ENCODE measurements around the gene UNC5C.
A peak's percentile ranks its signal among the peaks of the same experiment; 100 is the strongest.

The UNC5C gene

DNA sequence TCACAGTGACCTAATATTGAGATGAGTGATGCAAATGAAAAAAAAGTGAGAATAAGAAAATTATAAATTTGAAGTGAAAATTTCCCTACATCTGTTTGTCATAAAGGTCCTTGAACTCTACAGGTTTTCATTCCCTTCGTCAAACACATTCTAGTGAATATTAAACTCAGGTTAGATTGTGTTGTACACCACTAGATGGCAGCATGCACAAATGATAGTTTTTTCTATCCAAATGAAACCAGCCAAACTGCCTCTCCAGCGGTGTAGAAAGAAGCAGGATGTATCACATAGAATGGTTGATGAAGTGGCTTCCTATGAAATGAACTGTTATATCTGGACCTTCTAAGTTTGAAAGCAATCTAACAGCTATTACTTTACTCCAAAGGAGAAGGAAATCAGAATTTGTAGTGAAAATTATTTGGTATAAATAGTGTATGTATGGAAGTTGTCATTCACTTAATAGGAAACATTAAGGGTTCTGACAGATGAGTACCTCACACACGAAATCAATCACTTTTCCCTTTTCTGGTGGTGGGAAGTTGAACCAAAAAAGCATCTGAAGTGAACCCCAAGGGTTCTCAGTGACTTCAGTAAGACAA is 382.7 kb downstream of the UNC5C start:
- DNase-seq = peak; percentile 47
- Mint-ChIP-seq H3K27me3 (ENCODE audit: low read depth, poor library complexity) (no peaks in the 10 kb centered on the region), H3K9me3 (peaks cover 3% of the 10 kb centered on the region), H3K4me3 (no peak overlapping the region), H3K4me1 (peaks cover 9% of the 10 kb centered on the region), H3K36me3 (ENCODE audit: low read depth) (peaks cover 5% of the 10 kb centered on the region), H3K27ac (no peak overlapping the region)
- TF ChIP-seq, protein P1, sequence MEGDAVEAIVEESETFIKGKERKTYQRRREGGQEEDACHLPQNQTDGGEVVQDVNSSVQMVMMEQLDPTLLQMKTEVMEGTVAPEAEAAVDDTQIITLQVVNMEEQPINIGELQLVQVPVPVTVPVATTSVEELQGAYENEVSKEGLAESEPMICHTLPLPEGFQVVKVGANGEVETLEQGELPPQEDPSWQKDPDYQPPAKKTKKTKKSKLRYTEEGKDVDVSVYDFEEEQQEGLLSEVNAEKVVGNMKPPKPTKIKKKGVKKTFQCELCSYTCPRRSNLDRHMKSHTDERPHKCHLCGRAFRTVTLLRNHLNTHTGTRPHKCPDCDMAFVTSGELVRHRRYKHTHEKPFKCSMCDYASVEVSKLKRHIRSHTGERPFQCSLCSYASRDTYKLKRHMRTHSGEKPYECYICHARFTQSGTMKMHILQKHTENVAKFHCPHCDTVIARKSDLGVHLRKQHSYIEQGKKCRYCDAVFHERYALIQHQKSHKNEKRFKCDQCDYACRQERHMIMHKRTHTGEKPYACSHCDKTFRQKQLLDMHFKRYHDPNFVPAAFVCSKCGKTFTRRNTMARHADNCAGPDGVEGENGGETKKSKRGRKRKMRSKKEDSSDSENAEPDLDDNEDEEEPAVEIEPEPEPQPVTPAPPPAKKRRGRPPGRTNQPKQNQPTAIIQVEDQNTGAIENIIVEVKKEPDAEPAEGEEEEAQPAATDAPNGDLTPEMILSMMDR (IDR thresholded peaks at IDR 0.05) = peak; percentile 62

- peaks cover 19% of the 10 kb centered on the region for H3K4me1 Mint-ChIP-seq
- DNase-seq = no peak
- no peak overlapping the region for H3K4me3 Mint-ChIP-seq
- no peak overlapping the region for H3K27ac Mint-ChIP-seq
- peaks cover 10% of the 10 kb centered on the region for H3K36me3 Mint-ChIP-seq (ENCODE audit: low read depth)
- TF ChIP-seq, protein P1 (IDR thresholded peaks at IDR 0.05) = no peak
- no peaks in the 10 kb centered on the region for H3K27me3 Mint-ChIP-seq (ENCODE audit: low read depth, poor library complexity)
- H3K9me3 Mint-ChIP-seq = no peaks in the 10 kb centered on the region
Measured at GRCh38 chr4:95162867-95163266, 385.9 kb downstream of the UNC5C start.

GRCh38 chr4:95161781-95162469 is 386.8 kb downstream of the UNC5C start:
- Mint-ChIP-seq H3K27me3 (ENCODE audit: low read depth, poor library complexity) (no peaks in the 10 kb centered on the region), H3K4me3 (no peak overlapping the region), H3K36me3 (ENCODE audit: low read depth) (peaks cover 10% of the 10 kb centered on the region), H3K4me1 (peaks cover 19% of the 10 kb centered on the region), H3K27ac (no peak overlapping the region), H3K9me3 (no peaks in the 10 kb centered on the region)
- TF ChIP-seq, protein P1 (IDR thresholded peaks at IDR 0.05) = no peak
- no peak for DNase-seq

- H3K27ac Mint-ChIP-seq = no peak overlapping the region
- no peaks in the 10 kb centered on the region for H3K27me3 Mint-ChIP-seq (ENCODE audit: low read depth, poor library complexity)
- H3K9me3 Mint-ChIP-seq = no peaks in the 10 kb centered on the region
- DNase-seq = no peak
- TF ChIP-seq, protein P1 (IDR thresholded peaks at IDR 0.05) = no peak
- H3K4me3 Mint-ChIP-seq = no peak overlapping the region
- H3K4me1 Mint-ChIP-seq = peaks cover 19% of the 10 kb centered on the region
- peaks cover 10% of the 10 kb centered on the region for H3K36me3 Mint-ChIP-seq (ENCODE audit: low read depth)
Measured at GRCh38 chr4:95159384-95159783, 389.4 kb downstream of the UNC5C start.

GRCh38 chr4:95158626-95159025 is 390.1 kb downstream of the UNC5C start:
- TF ChIP-seq, protein P1 (IDR thresholded peaks at IDR 0.05) = no peak
- Mint-ChIP-seq H3K4me3 (no peak overlapping the region), H3K27ac (peak overlapping the region; percentile 30), H3K9me3 (no peaks in the 10 kb centered on the region), H3K27me3 (ENCODE audit: low read depth, poor library complexity) (no peaks in the 10 kb centered on the region), H3K4me1 (peaks cover 24% of the 10 kb centered on the region), H3K36me3 (ENCODE audit: low read depth) (peaks cover 10% of the 10 kb centered on the region)
- DNase-seq = no peak

- H3K27me3 Mint-ChIP-seq (ENCODE audit: low read depth, poor library complexity) = no peaks in the 10 kb centered on the region
- no peak for DNase-seq
- H3K36me3 Mint-ChIP-seq (ENCODE audit: low read depth) = peaks cover 10% of the 10 kb centered on the region
- no peaks in the 10 kb centered on the region for H3K9me3 Mint-ChIP-seq
- H3K4me3 Mint-ChIP-seq = no peak overlapping the region
- no peak overlapping the region for H3K27ac Mint-ChIP-seq
- H3K4me1 Mint-ChIP-seq = peaks cover 30% of the 10 kb centered on the region
- TF ChIP-seq, protein P1 (IDR thresholded peaks at IDR 0.05) = no peak
Measured at GRCh38 chr4:95158045-95158444, 390.7 kb downstream of the UNC5C start.

Measured in nephron progenitor cell (in vitro differentiated cells).